IMR-90 (cell line): Measurements from ENCODE around the gene AGBL1. TPM values are rescaled to one million over a fixed set of nuclear protein-coding genes. Genes with fewer than 3 reads are reported as not detected.

Experiments used
- ATAC-seq: fragments of 200-7000 bp; cut with Tn5 transposase; 2 replicates; pipeline ENCODE4 v1.9.1; 2020; ENCODE audit warnings: low read depth, mild to moderate bottlenecking, moderate library complexity
- BruUV-seq: library from RNA; stranded (reverse); fragments of 400-500 nt; replicated peaks from 2 replicates; lab custom pipeline; 2021; lab: Mats Ljungman, UMichigan
- CTCF ChIA-PET: fragments of 300-600 bp; formaldehyde crosslinking; extraction: SDS; loops from one replicate; lab custom pipeline; 2021; ENCODE audit warnings: antibody characterized with exemption; lab: Yijun Ruan, JAX
- POLR2A ChIA-PET: fragments of 300-600 bp; sonication (Branson Sonifier 250); formaldehyde crosslinking; loops from one replicate; lab custom pipeline; 2022; ENCODE audit warnings: antibody characterized with exemption; ENCODE audit not compliant: unreplicated experiment; lab: Charles Lee
- DNase-seq: peaks from one replicate; pipeline ENCODE4 v3.0.0; 2013
- H2AFZ ChIP-seq: replicated peaks from 2 replicates; pipeline ENCODE3; 2013; ENCODE audit warnings: low read length, mild to moderate bottlenecking; ENCODE audit not compliant: poor library complexity
- H2AK5ac ChIP-seq: 2 replicates; pipeline ENCODE4 v1.6.1; 2013; ENCODE audit warnings: low read depth, low read length, inconsistent platforms
- H2AK9ac ChIP-seq: replicated peaks from 2 replicates; pipeline ENCODE3; 2013; ENCODE audit warnings: mild to moderate bottlenecking, low read depth, low read length, moderate library complexity; ENCODE audit not compliant: poor library complexity
- H2BK120ac ChIP-seq: 2 replicates; pipeline ENCODE4 v1.6.1; 2013; ENCODE audit warnings: low read depth, low read length, inconsistent platforms
- H2BK15ac ChIP-seq: 3 replicates; pipeline ENCODE4 v1.6.1; 2013; ENCODE audit warnings: low read depth, low read length, inconsistent platforms
- H2BK20ac ChIP-seq: 2 replicates; pipeline ENCODE4 v1.6.1; 2013; ENCODE audit warnings: low read depth, mild to moderate bottlenecking, inconsistent platforms, low read length, moderate library complexity
- H2BK5ac ChIP-seq: 2 replicates; pipeline ENCODE4 v1.6.1; 2013; ENCODE audit warnings: mild to moderate bottlenecking, low read depth, low read length, inconsistent platforms; ENCODE audit not compliant: poor library complexity, severe bottlenecking
- H3K14ac ChIP-seq: replicated peaks from 2 replicates; pipeline ENCODE4 v1.6.1; 2013; ENCODE audit warnings: low read depth, low read length, inconsistent platforms
- H3K18ac ChIP-seq: 2 replicates; pipeline ENCODE4 v1.6.1; 2013; ENCODE audit warnings: low read depth, low read length, control low read depth
- H3K23ac ChIP-seq: 2 replicates; pipeline ENCODE4 v1.6.1; 2013; ENCODE audit warnings: low read depth, low read length, inconsistent platforms
- H3K27ac ChIP-seq: 2 replicates; pipeline ENCODE4 v1.5.1; 2013; ENCODE audit warnings: mild to moderate bottlenecking, control low read depth, low read length; ENCODE audit not compliant: insufficient read depth
- H3K27me3 ChIP-seq: 2 replicates; pipeline ENCODE4 v1.6.1; 2013; ENCODE audit warnings: low read length; ENCODE audit not compliant: control insufficient read depth, insufficient read depth
- H3K36me3 ChIP-seq: 2 replicates; pipeline ENCODE4 v1.6.1; 2013; ENCODE audit warnings: low read length, mixed read lengths; ENCODE audit not compliant: control insufficient read depth, insufficient read depth
- H3K4ac ChIP-seq: 2 replicates; pipeline ENCODE4 v1.6.1; 2013; ENCODE audit warnings: low read depth, low read length, inconsistent platforms
- H3K4me1 ChIP-seq: 2 replicates; pipeline ENCODE4 v1.6.1; 2013; ENCODE audit warnings: low read length, mixed read lengths; ENCODE audit not compliant: control insufficient read depth, insufficient read depth
- H3K4me2 ChIP-seq: 2 replicates; pipeline ENCODE4 v1.6.1; 2013; ENCODE audit warnings: low read depth, mild to moderate bottlenecking, control low read depth, low read length, moderate library complexity
- H3K4me3 ChIP-seq: 2 replicates; pipeline ENCODE4 v1.5.1; 2013; ENCODE audit warnings: low read depth, mild to moderate bottlenecking, control low read depth, low read length, moderate library complexity; ENCODE audit not compliant: insufficient read depth
- H3K56ac ChIP-seq: 2 replicates; pipeline ENCODE4 v1.6.1; 2013; ENCODE audit warnings: low read length, inconsistent platforms; ENCODE audit not compliant: insufficient read depth; ENCODE audit errors: extremely low read depth
- H3K79me1 ChIP-seq, 2 experiments: 2 replicates each; pipeline ENCODE4 v1.6.1; 2013; ENCODE audit warnings: low read length in 2 of 2, inconsistent platforms in 1 of 2, low read depth in 1 of 2
- H3K9ac ChIP-seq: 2 replicates; pipeline ENCODE4 v1.6.1; 2013; ENCODE audit warnings: low read depth, low read length, control low read depth
- H3K9me1 ChIP-seq: 2 replicates; pipeline ENCODE4 v1.6.1; 2013; ENCODE audit warnings: low read length, inconsistent platforms; ENCODE audit not compliant: insufficient read depth
- H3K9me3 ChIP-seq: 2 replicates; pipeline ENCODE4 v1.6.1; 2013; ENCODE audit warnings: low read length; ENCODE audit not compliant: control insufficient read depth, insufficient read depth
- H4K20me1 ChIP-seq: 2 replicates; pipeline ENCODE4 v1.6.1; 2013; ENCODE audit warnings: low read length, inconsistent platforms; ENCODE audit not compliant: insufficient read depth
- H4K5ac ChIP-seq: 2 replicates; pipeline ENCODE4 v1.6.1; 2013; ENCODE audit warnings: mild to moderate bottlenecking, low read depth, low read length, control low read depth
- H4K8ac ChIP-seq, 2 experiments: 2 replicates each; pipeline ENCODE4 v1.6.1; 2013; ENCODE audit warnings: low read depth in 2 of 2, low read length in 2 of 2, control low read depth in 1 of 2, inconsistent platforms in 1 of 2
- H4K91ac ChIP-seq: 2 replicates; pipeline ENCODE4 v1.6.1; 2013; ENCODE audit warnings: low read depth, low read length, inconsistent platforms; ENCODE audit not compliant: insufficient read depth
- BHLHE40 ChIP-seq: fragments of 150-350 bp; IDR thresholded peaks from 2 replicates; pipeline ENCODE4 v1.6.1; 2016; ENCODE audit warnings: mild to moderate bottlenecking, low read depth, low read length
- POLR2A ChIP-seq: IDR thresholded peaks from 2 replicates; pipeline ENCODE4 v1.6.1; 2012; ENCODE audit warnings: mild to moderate bottlenecking, low read depth, low read length
- WGBS, 2 experiments: methylation state at CpG; one replicate each; pipeline versions ENCODE4 v1.1.5 to v1.1.7; 2013; ENCODE audit warnings: missing lambda C conversion rate in 2 of 2; ENCODE audit not compliant: insufficient read length in 1 of 2; ENCODE audit errors: extremely low coverage in 2 of 2; 5-methylcytosine and 5-hydroxymethylcytosine counted together
- dilution Hi-C: fragments of 300-500 bp; cut with HindIII; formaldehyde crosslinking; loops from one replicate; pipeline ENCODE4 v1.14.3; 2018; ENCODE audit warnings: low sequenced_read_pairs; ENCODE audit not compliant: unreplicated experiment
- in situ Hi-C: fragments of 300-500 bp; cut with MboI; formaldehyde crosslinking; loops from 3 replicates; pipeline ENCODE4 v1.14.3; 2019; ENCODE audit warnings: low sequenced_read_pairs, inconsistent platforms, mixed read lengths
- intact Hi-C: fragments of 100-400 bp; cut with micrococcal nuclease; formaldehyde crosslinking; loops from 2 replicates; pipeline ENCODE4 v1.10.0; 2022
- polyA plus RNA-seq, 3 experiments: library from polyadenylated mRNA; depleted of rRNA; stranded (reverse); fragments of >200 nt; gene quantifications; 2 replicates each; pipeline ENCODE4 v1.2.3, GENCODE V29; 2012; ENCODE audit warnings: low replicate concordance in 1 of 3
- total RNA-seq: library from RNA; depleted of rRNA; stranded (reverse); fragments of >200 nt; gene quantifications from 2 replicates; pipeline ENCODE4 v1.2.3, GENCODE V29; 2012

AGBL1 gene
- total and polyA plus RNA-seq, 2 of the 4 experiments (the other 2 are of a cell fraction) = not detected

- Histone ChIP-seq H3K14ac (no peak overlapping the region), H4K5ac (no peak overlapping the region), H3K36me3 (no peaks in the 10 kb centered on the region), H3K4me3 (no peak overlapping the region), H3K4me2 (no peak overlapping the region), H3K9me1 (no peaks in the 10 kb centered on the region), H3K4me1 (no peaks in the 10 kb centered on the region), H4K91ac (no peak overlapping the region), H2AK5ac (no peak overlapping the region), H3K4ac (no peak overlapping the region), H4K20me1 (no peaks in the 10 kb centered on the region), H3K18ac (no peak overlapping the region), H2BK20ac (no peak overlapping the region), H3K27me3 (no peaks in the 10 kb centered on the region), H3K79me1 (no peaks in the 10 kb centered on the region), H2BK120ac (no peak overlapping the region), H2BK15ac (no peak overlapping the region), H3K27ac (no peak overlapping the region), H3K9ac (no peak overlapping the region), H2AK9ac (no peak overlapping the region), H3K56ac (no peak overlapping the region), H3K23ac (no peak overlapping the region), H2AFZ (no peak overlapping the region), H3K9me3 (peaks cover 13% of the 10 kb centered on the region), H2BK5ac (no peak overlapping the region), H4K8ac (no peak overlapping the region)
- CTCF ChIA-PET = no interaction called here
- POLR2A ChIA-PET = no interaction called here
- ATAC-seq (no peak), DNase-seq (no peak)
- intact Hi-C loops (no loop called here), in situ Hi-C loops (no loop called here), dilution Hi-C loops (no loop called here)
- 0% methylated on average over 1 of the region's 2 CpGs; no CpG with 5 or more reads in 1 of the 2 experiments for WGBS, 2 experiments
- TF ChIP-seq POLR2A (no peak), BHLHE40 (no peak)
- no TSS peak for BruUV-seq
Measured at GRCh38 chr15:86538141-86538540, 458.5 kb downstream of the AGBL1 start.
